Skin of body (tissue), 2 donors: Measurements from ENCODE around the gene STOX2. TPM values are rescaled to one million over a fixed set of nuclear protein-coding genes. Genes with fewer than 3 reads are reported as not detected.

Experiments
- DNase-seq: peaks from one replicate; lab custom pipeline; 2025; lab: John Stamatoyannopoulos, UW
- total RNA-seq: library from RNA; depleted of rRNA; stranded (reverse); fragments of >200 nt; gene quantifications from one replicate; pipeline ENCODE4 v1.2.3, GENCODE V29; 2014

Gene STOX2
- total RNA-seq, 1 donor from 2014 or later = 11.8 TPM

- DNase-seq = no peak
Observed at GRCh38 chr4:184067931-184068554, 162.9 kb downstream of the STOX2 start.

Other genes starting within 250 kb of the STOX2 start
- 15.7 TPM for gene RWDD4, start 246.1 kb upstream of the STOX2 start, total RNA-seq
- gene TRAPPC11, start 246.0 kb upstream of the STOX2 start, total RNA-seq = 58.2 TPM